ENCODE data around the gene IFT88.

The IFT88 gene

GRCh38 chr13:20691616-20692015, 124.7 kb downstream of the IFT88 start:
- TF ChIP-seq CTCF (IDR thresholded peaks at IDR 0.05; ENCODE audit: control extremely low read depth, extremely low read depth, low read depth, missing control alignments): no peak
- ChIA-PET POLR2A (no interaction called here), CTCF (no interaction called here)
- no peak for DNase-seq (ENCODE audit: extremely low spot score)

- TF ChIP-seq CTCF (IDR thresholded peaks at IDR 0.05; ENCODE audit: control extremely low read depth, extremely low read depth, low read depth, missing control alignments): no peak
- POLR2A ChIA-PET: no interaction called here
- no peak for DNase-seq (ENCODE audit: extremely low spot score)
- CTCF ChIA-PET: no interaction called here
Observed at GRCh38 chr13:20696073-20696472, 129.1 kb downstream of the IFT88 start.

- POLR2A ChIA-PET: no interaction called here
- no peak for TF ChIP-seq CTCF (IDR thresholded peaks at IDR 0.05; ENCODE audit: control extremely low read depth, extremely low read depth, low read depth, missing control alignments)
- DNase-seq (ENCODE audit: extremely low spot score): no peak
- CTCF ChIA-PET: interaction anchor here (5.9 kb wide), 1 partner anchor 13 kb away, joined by 34 read pairs; no protein-coding TSS in a partner anchor
Observed at GRCh38 chr13:20699715-20700114, 132.8 kb downstream of the IFT88 start.

- CTCF ChIA-PET: interaction anchor here (5.9 kb wide), 1 partner anchor 13 kb away, joined by 34 read pairs; no protein-coding TSS in a partner anchor
- no peak for TF ChIP-seq CTCF (IDR thresholded peaks at IDR 0.05; ENCODE audit: control extremely low read depth, extremely low read depth, low read depth, missing control alignments)
- POLR2A ChIA-PET: no interaction called here
- no peak for DNase-seq (ENCODE audit: extremely low spot score)
Observed at GRCh38 chr13:20700288-20700687, 133.3 kb downstream of the IFT88 start.

- CTCF ChIA-PET: interaction anchor here (1.2 to 5.9 kb wide), 4 partner anchors 11 to 117 kb away, joined by 3 to 34 read pairs (median 4); no protein-coding TSS in a partner anchor
- no peak for DNase-seq (ENCODE audit: extremely low spot score)
- POLR2A ChIA-PET: no interaction called here
- no peak for TF ChIP-seq CTCF (IDR thresholded peaks at IDR 0.05; ENCODE audit: control extremely low read depth, extremely low read depth, low read depth, missing control alignments)
Observed at GRCh38 chr13:20701461-20701860, 134.5 kb downstream of the IFT88 start.

GRCh38 chr13:20702530-20702914, 135.6 kb downstream of the IFT88 start:
- DNase-seq (ENCODE audit: extremely low spot score): no peak
- TF ChIP-seq CTCF (IDR thresholded peaks at IDR 0.05; ENCODE audit: control extremely low read depth, extremely low read depth, low read depth, missing control alignments): no peak
- CTCF ChIA-PET: interaction anchor here (0.9 to 5.9 kb wide), 8 partner anchors 10 to 247 kb away, joined by 3 to 34 read pairs (median 7); no protein-coding TSS in a partner anchor
- POLR2A ChIA-PET: no interaction called here
